Dermis blood vessel endothelial cell (primary cell): ENCODE data around the gene TLK1. TPM values are rescaled to one million over a fixed set of nuclear protein-coding genes. Genes with fewer than 3 reads are reported as not detected.

Experiments used
- DNase-seq: peaks from one replicate; pipeline ENCODE4 v3.0.0; 2010
- total RNA-seq: library from RNA; depleted of rRNA; stranded (reverse); fragments of >200 nt; gene quantifications from 2 replicates; pipeline ENCODE4 v1.2.3, GENCODE V29; 2014

Gene TLK1
- total RNA-seq, 1 donor from 2014 or later = 15.1 TPM

GRCh38 chr2:170997893-170998597 lies 162.6 kb downstream of the TLK1 start:
- no peak for DNase-seq

DNA sequence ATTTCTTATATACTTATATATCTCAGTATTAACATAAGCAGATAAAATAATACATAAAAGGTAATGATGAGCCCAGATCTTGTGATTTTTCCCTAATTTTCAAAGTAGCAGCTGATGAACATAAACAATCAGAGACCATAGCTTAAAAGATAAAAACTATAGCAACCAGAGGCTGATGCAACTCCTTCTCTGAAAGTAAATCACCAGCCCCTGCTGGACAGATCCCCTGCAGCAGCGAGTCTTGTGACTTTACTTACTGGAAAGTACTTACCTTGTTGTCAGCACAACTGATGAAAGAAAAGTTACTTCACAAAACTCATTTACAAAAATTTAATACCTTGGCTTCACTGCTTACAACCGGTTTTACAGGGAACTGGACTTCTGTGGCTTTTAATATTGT lies 164.4 kb downstream of the TLK1 start:
- no peak for DNase-seq

DNA sequence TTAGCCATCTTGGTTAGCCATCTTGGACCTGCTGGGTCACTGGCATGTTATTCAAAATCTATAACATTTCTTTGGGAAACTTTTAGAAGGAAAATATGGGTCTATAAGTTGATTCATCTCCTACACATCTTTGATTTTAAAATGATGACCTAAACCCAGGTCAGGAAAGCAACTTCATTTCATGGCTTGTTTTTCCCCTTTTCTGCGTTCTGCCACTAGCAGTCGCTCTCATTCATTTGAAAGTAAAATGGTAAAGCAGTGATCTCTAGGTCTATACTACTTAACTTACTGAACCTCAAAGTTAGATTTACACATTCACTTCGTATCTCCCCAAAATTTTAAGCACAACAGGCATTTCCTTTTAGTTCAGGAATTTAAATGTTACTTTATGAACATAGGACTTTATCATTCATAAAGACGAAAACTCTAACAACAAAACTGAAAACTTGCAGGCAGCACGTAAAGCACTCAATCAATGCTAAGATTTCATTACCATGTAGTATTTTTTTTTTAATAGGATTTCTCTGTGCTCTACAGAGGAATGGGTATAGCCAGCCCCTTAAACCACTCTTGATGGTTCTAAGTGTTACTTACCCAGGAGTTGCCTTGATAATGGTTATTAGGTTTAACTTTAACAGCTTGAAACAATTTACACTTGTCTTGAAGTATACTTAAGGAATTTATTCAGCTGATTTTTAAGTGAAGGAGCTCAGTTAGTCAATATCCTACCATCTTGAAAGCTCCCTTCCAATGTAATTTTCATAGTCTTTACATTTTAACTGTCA lies 169.1 kb downstream of the TLK1 start:
- no peak for DNase-seq

DNA sequence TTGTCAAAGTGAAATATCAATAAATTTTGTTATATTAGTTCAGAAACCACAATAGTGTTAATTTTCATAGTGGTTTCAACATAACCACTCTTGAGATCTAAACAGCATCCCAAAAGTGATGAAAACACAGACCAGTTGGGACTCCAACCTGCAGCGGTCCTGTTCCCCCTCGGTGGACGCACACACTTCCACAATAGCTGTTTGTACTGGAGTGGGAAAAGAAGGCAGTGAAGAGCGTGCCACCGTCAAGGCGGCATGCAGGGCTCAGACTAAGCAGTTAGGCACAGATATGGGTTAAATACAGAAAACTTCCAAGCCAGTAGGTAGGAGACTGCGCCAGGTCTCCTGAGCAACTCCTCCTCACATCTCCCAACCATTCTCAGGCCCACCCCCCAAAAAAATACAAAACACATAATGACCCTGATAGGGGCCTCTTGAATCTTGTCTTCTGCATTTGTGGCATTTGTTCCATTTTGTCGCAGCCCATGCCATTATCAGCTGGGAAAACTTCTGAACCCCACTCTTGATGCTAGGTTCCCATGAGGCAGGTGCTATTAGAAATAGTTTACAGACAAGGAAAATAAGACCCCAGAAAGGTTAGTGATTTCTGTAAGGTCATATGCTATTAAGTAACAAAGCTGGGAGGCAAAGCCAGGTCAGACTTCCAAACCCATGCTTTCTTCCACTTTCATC lies 174.0 kb downstream of the TLK1 start:
- no peak for DNase-seq

GRCh38 chr2:170985407-170985806 lies 175.3 kb downstream of the TLK1 start:
- DNase-seq = no peak

GRCh38 chr2:170984079-170984478 lies 176.6 kb downstream of the TLK1 start:
- DNase-seq = no peak

GRCh38 chr2:170975943-170976270 lies 184.8 kb downstream of the TLK1 start:
- DNase-seq = no peak

DNA sequence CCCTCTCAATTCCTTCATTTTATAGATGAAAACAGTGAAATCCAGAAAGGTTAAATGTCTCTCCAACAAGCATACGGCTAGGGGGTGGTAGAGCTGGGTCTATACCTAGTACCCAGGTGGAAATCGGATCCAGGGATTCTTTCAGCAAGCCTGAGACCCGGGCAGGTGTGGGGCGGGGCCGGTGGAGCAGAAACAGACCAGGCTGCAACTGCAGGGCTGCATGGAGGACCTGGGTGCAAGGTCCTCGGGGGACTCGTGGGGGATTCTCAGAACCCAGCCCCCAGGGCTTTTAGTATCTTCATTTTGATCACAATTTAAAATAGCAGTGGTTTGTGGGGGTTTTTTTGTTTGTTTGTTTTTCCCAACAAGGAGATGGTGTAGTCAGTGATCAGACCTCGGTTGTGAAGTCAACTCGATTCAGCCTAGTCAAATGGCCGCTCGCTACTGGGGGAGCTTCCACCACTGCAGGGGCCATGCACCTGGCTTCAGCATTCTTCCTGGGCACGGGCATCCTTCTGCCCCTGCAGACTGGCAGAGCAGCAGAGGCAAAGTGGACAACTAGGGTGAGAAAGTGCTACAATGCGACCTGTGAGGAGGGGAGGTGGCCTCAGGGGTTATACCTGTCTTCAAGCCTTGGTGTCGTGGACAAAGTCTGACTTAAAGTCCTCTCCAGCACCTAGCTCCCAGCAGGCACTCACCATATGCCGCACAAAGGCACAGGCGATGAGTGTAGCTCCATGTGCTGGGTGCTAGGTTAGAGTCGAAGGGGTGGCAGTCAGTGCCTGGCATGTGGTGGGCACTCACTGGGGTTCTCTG lies 185.4 kb downstream of the TLK1 start:
- no peak for DNase-seq

GRCh38 chr2:170974304-170974993 lies 186.2 kb downstream of the TLK1 start:
- peak; percentile 27 for DNase-seq

GRCh38 chr2:170973492-170974303 lies 187.0 kb downstream of the TLK1 start:
- peak; percentile 91 for DNase-seq

DNA sequence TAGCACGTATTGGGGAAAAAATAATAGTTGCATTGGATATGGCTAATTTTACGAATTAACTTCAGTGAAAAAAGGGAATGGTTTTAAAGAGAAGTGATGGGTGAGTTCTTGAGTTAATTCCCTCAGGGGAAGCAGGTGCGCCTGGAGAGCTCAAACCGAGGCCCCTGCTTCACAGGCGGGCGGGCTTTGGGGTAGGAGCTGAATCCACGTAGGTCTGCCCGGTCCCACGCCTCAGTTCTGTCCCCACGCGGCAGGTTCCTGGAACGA lies 187.5 kb downstream of the TLK1 start:
- DNase-seq = no peak

GRCh38 chr2:170972296-170973224 lies 188.1 kb downstream of the TLK1 start:
- DNase-seq = peak; percentile 15

GRCh38 chr2:170971071-170971470 lies 189.6 kb downstream of the TLK1 start:
- DNase-seq = no peak

DNA sequence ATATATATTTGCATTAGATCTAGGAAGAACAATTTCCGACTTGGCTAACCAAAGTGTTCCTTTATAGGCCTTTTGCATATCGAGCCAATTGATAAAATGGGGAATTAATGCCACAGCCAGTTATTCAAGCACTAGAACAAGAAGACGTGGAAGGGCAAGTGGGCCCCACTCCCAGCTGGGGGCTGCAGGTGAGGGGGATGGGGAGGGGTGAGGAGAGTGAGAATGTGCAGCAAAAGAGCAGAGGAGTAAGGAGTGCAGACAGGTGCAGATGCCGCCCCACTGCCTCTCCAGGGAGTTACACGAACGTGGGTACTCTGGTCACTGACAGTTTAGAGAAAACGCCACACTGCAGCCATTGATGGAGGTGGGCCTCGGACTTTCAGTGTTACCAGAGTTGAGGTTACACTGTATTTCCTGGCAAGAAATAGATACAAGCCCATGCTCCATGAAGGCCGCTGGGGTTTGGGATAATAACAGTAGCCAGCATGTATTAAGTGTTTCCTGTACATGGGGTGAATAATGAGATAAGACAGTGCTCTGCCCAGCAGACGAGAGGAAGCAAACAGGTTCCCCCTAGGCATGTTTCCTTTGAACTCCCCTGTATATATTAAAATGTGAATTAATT lies 190.7 kb downstream of the TLK1 start:
- peak; percentile 26 for DNase-seq

GRCh38 chr2:170969030-170969429 lies 191.7 kb downstream of the TLK1 start:
- DNase-seq = no peak

- DNase-seq = no peak
Measured at GRCh38 chr2:170968205-170969003, 192.3 kb downstream of the TLK1 start.

GRCh38 chr2:170967553-170967952 lies 193.1 kb downstream of the TLK1 start:
- no peak for DNase-seq

GRCh38 chr2:170966648-170967396 lies 193.9 kb downstream of the TLK1 start:
- peak; percentile 17 for DNase-seq
